22Rv1 (cell line): Measurements from ENCODE around the gene SFMBT1.

Experiments
- ZFX ChIP-seq: fragments of 450-650 bp; IDR thresholded peaks from 2 replicates; pipeline ENCODE4 v1.6.1; 2017; ENCODE audit warnings: antibody characterized with exemption, borderline replicate concordance
- TF ChIP-seq, protein P1 (sequence below): fragments of 450-650 bp; IDR thresholded peaks from 2 replicates; pipeline ENCODE4 v1.5.1; 2017; ENCODE audit warnings: mild to moderate bottlenecking

- TF ChIP-seq, protein P1, sequence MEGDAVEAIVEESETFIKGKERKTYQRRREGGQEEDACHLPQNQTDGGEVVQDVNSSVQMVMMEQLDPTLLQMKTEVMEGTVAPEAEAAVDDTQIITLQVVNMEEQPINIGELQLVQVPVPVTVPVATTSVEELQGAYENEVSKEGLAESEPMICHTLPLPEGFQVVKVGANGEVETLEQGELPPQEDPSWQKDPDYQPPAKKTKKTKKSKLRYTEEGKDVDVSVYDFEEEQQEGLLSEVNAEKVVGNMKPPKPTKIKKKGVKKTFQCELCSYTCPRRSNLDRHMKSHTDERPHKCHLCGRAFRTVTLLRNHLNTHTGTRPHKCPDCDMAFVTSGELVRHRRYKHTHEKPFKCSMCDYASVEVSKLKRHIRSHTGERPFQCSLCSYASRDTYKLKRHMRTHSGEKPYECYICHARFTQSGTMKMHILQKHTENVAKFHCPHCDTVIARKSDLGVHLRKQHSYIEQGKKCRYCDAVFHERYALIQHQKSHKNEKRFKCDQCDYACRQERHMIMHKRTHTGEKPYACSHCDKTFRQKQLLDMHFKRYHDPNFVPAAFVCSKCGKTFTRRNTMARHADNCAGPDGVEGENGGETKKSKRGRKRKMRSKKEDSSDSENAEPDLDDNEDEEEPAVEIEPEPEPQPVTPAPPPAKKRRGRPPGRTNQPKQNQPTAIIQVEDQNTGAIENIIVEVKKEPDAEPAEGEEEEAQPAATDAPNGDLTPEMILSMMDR = no peak
- no peak for TF ChIP-seq ZFX
These were observed 5.5 kb downstream of the SFMBT1 start for GRCh38 chr3:53040351-53040820.
